Activated T-cell treated with anti-CD3 and anti-CD28 coated beads, Interleukin-2, amount 50 U/mL, for 4 hours (primary cell): ENCODE data around the gene CADPS. TPM values are rescaled to one million over a fixed set of nuclear protein-coding genes. Genes with fewer than 3 reads are reported as not detected.

Source experiments
- ATAC-seq, 2 donors: fragments of 200-7000 bp; cut with Tn5 transposase; one replicate each; pipeline ENCODE4 v1.10.0; 2021
- DNase-seq: peaks from one replicate; pipeline ENCODE4 v3.0.0-alpha.2; 2020
- H3K27me3 Mint-ChIP-seq: one replicate; pipeline ENCODE4 v1.8.0; 2021; ENCODE audit warnings: low read depth, mixed read lengths
- H3K36me3 Mint-ChIP-seq: one replicate; pipeline ENCODE4 v1.8.0; 2022; ENCODE audit warnings: mixed read lengths; ENCODE audit not compliant: insufficient read depth
- H3K4me1 Mint-ChIP-seq: one replicate; pipeline ENCODE4 v1.8.0; 2021; ENCODE audit warnings: low read depth, mixed read lengths
- H3K4me3 Mint-ChIP-seq: one replicate; pipeline ENCODE4 v1.8.0; 2021; ENCODE audit warnings: mild to moderate bottlenecking, moderate library complexity, mixed read lengths
- H3K9me3 Mint-ChIP-seq: one replicate; pipeline ENCODE4 v1.8.0; 2021; ENCODE audit warnings: mixed read lengths
- total RNA-seq, 3 donors: library from RNA; stranded (reverse); gene quantifications; one replicate each; pipeline ENCODE4 v1.2.1, GENCODE V29; 2021

The CADPS gene
- total RNA-seq, 3 donors from 2014 or later, result not detected

DNA sequence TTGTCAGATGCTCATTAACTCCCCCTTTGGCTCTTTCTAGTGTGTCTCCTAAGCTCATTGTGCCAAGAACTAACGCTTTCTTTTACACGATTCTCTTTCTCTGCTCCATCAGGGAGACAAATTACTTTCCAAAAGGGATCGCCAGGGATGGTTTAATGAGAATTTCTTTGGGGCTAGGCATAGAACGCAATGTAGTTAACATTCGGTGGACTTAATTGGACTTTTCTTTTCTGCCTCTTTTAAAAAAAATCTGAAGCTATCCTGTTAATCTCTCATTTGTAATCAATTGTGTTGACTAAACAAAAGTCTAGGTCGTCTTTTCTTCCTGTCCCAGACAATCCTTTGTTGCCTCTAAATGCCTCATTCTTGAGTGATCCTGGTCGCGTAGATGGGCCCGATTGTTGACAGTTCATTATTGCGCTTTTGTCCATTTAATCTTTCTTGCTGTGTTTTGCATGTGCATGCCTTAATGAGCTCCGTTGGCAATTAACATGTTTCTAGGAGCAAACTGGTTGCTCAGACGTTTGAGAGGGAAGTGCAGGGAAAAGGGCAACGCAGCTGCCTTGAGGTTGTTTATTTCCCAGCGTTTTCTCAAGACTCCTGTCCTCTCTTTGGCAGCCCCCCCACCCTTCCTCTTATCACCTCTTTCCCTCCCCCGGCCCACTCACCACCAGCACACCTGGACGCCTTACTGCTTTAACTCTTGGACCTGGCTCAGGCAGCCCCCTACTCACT lies 509.7 kb downstream of the CADPS start:
- H3K27me3 Mint-ChIP-seq, result peaks cover 52% of the 10 kb centered on the region
- H3K4me3 Mint-ChIP-seq, result no peak overlapping the region
- H3K4me1 Mint-ChIP-seq, result no peaks in the 10 kb centered on the region
- H3K9me3 Mint-ChIP-seq, result no peaks in the 10 kb centered on the region
- no peaks in the 10 kb centered on the region for H3K36me3 Mint-ChIP-seq
- no peak for ATAC-seq
- DNase-seq, result no peak

- Mint-ChIP-seq H3K9me3 (no peaks in the 10 kb centered on the region), H3K36me3 (no peaks in the 10 kb centered on the region), H3K27me3 (peaks cover 41% of the 10 kb centered on the region), H3K4me3 (no peak overlapping the region), H3K4me1 (no peaks in the 10 kb centered on the region)
- ATAC-seq, result no peak
- no peak for DNase-seq
Observed at GRCh38 chr3:62364191-62364590, 511.0 kb downstream of the CADPS start.

DNA sequence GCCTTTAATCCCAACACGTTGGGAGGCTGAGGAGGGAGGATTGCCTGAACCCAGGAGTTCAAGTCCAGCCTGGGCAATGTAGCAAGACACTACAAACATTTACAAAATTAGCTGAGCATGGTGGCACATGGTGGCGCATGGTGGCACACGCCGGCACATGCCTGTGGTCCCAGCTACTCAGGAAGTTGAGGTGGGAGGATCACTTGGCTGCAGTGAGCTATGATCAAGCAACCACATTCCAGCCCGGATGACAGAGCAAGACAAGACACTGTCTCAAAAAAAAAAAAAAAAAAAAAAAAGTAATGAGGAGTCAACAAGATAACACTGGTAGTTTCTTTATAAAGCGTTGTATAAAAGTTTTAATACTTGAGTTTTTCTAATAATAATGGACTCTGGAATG lies 511.9 kb downstream of the CADPS start:
- ATAC-seq, result no peak
- no peak overlapping the region for H3K4me3 Mint-ChIP-seq

GRCh38 chr3:62361824-62362223 lies 513.4 kb downstream of the CADPS start:
- H3K9me3 Mint-ChIP-seq, result no peaks in the 10 kb centered on the region
- DNase-seq (no peak), ATAC-seq (no peak)
- no peak overlapping the region for H3K4me3 Mint-ChIP-seq
- no peaks in the 10 kb centered on the region for H3K4me1 Mint-ChIP-seq
- no peaks in the 10 kb centered on the region for H3K36me3 Mint-ChIP-seq
- H3K27me3 Mint-ChIP-seq, result peaks cover 20% of the 10 kb centered on the region

More for the DNA sequence above, 511.9 kb downstream of the CADPS start:
- Mint-ChIP-seq H3K9me3 (no peaks in the 10 kb centered on the region), H3K4me1 (no peaks in the 10 kb centered on the region), H3K36me3 (no peaks in the 10 kb centered on the region), H3K27me3 (peaks cover 34% of the 10 kb centered on the region)
- no peak for DNase-seq

DNA sequence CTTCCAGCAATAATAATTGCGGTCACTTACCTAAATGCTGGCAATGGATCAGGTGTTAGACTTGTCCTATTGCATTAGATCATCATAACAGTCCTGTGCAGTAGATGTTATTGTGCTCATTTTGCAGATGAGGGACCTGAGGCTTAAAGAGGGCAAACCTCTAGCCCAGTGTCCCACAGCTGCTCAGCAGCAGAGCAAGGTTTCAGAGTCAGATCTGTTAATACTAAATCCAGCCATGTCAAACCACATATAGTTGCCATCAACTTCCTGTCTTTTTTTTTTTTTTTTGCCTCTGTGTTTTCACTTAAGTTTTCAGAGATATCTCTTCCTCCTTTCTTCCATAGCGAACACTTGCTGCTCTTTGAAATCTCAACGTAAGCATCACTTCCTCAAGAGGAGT lies 514.0 kb downstream of the CADPS start:
- H3K27me3 Mint-ChIP-seq, result peaks cover 16% of the 10 kb centered on the region
- no peak for DNase-seq
- no peak for ATAC-seq

GRCh38 chr3:62359531-62359930 lies 515.7 kb downstream of the CADPS start:
- Mint-ChIP-seq H3K9me3 (no peaks in the 10 kb centered on the region), H3K4me3 (no peak overlapping the region), H3K36me3 (no peaks in the 10 kb centered on the region), H3K27me3 (peaks cover under 1% of the 10 kb centered on the region), H3K4me1 (no peaks in the 10 kb centered on the region)
- ATAC-seq (no peak), DNase-seq (no peak)

More for the DNA sequence above, 514.0 kb downstream of the CADPS start:
- H3K9me3 Mint-ChIP-seq, result no peaks in the 10 kb centered on the region
- H3K4me3 Mint-ChIP-seq, result no peak overlapping the region
- no peaks in the 10 kb centered on the region for H3K36me3 Mint-ChIP-seq
- no peaks in the 10 kb centered on the region for H3K4me1 Mint-ChIP-seq

DNA sequence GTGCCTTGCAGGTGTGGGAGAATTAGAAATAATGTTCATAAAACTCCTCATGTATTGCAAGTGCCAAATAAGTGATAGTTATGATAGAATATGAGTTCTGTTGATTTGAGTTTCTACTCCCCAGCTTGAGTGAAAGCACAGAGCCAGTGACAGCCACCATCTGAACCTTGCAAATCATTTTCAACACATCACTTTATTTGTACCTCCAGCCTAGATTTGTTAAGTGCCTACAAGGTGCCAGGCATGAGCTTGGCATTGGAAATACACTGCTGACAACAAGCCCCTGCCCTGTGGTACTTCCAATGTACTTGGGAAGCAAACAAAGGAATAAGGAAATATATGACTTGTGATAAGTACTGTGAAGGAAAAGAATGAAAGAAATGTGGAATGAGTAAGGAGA lies 518.9 kb downstream of the CADPS start:
- no peak for DNase-seq
- Mint-ChIP-seq H3K36me3 (no peaks in the 10 kb centered on the region), H3K4me3 (no peak overlapping the region), H3K4me1 (no peaks in the 10 kb centered on the region), H3K9me3 (no peaks in the 10 kb centered on the region), H3K27me3 (peaks cover 4% of the 10 kb centered on the region)
- no peak for ATAC-seq

- Mint-ChIP-seq H3K4me1 (no peaks in the 10 kb centered on the region), H3K27me3 (peaks cover 6% of the 10 kb centered on the region), H3K9me3 (no peaks in the 10 kb centered on the region), H3K4me3 (no peak overlapping the region), H3K36me3 (no peaks in the 10 kb centered on the region)
- DNase-seq (no peak), ATAC-seq (no peak)
Observed at GRCh38 chr3:62355703-62356102, 519.5 kb downstream of the CADPS start.
